ENCODE data around the gene PNPO.

Gene PNPO

GRCh38 chr17:47907932-47908562 lies 33.3 kb upstream of the PNPO start:
- TF ChIP-seq, protein P1, sequence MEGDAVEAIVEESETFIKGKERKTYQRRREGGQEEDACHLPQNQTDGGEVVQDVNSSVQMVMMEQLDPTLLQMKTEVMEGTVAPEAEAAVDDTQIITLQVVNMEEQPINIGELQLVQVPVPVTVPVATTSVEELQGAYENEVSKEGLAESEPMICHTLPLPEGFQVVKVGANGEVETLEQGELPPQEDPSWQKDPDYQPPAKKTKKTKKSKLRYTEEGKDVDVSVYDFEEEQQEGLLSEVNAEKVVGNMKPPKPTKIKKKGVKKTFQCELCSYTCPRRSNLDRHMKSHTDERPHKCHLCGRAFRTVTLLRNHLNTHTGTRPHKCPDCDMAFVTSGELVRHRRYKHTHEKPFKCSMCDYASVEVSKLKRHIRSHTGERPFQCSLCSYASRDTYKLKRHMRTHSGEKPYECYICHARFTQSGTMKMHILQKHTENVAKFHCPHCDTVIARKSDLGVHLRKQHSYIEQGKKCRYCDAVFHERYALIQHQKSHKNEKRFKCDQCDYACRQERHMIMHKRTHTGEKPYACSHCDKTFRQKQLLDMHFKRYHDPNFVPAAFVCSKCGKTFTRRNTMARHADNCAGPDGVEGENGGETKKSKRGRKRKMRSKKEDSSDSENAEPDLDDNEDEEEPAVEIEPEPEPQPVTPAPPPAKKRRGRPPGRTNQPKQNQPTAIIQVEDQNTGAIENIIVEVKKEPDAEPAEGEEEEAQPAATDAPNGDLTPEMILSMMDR (IDR thresholded peaks at IDR 0.05; ENCODE audit: control insufficient read depth, extremely low read depth, insufficient read depth): no peak
- DNase-seq (ENCODE audit: low read depth): no peak
- no peak overlapping the region for H3K4me3 ChIP-seq (ENCODE audit: low read depth, low read length)

DNA sequence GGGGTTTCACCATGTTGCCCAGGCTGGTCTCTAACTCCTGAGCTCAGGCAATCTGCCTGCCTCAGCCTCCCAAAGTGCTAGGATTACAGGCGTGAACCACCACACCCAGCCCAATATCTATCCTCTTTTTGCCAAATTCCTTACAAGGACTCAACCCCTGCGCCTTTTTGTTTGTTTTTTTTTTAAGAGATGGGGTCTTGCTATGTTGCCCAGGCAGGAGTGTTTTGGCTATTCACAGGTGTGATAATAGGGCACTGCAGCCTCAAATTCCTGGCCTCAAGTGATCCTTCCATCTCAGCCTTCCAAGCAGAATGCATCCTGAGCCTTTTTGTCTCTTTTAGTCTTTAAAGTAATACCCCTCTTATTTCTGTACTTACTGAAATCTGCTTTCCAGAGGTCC lies 28.3 kb upstream of the PNPO start:
- no peak for DNase-seq (ENCODE audit: low read depth)
- no peak overlapping the region for H3K4me3 ChIP-seq (ENCODE audit: low read depth, low read length)
- TF ChIP-seq, protein P1 (IDR thresholded peaks at IDR 0.05; ENCODE audit: control insufficient read depth, extremely low read depth, insufficient read depth): no peak

DNA sequence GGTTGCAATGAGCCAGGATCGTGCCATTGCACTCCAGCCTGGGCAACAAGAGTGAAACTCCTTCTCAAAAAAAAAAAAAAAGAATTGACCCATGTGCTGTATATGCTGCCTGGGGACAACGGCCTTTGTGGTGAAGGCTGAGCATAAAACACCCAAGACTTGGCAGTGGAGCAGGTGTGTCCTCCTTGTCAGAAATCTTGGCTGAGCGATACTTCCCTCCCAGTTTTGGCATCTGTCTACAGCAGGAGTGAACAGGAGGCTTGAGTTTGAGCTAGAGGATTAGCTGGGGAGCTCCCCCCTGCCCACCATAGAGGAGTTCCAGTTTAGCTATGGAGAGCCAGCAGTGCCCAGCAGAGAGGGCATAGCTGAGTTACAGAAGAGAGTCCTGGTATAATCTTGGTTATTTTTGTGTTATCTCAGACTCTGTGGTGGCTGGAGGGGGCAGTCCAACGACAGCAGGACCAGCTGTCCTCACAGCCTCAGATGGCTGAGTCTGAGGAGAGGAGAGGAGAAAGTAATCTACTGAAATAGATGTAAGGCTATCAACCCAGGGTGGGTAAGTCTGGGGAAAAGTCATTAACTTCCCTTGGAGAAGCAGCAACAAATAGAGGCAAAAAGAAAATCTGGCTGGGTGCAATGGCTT lies 26.9 kb upstream of the PNPO start:
- no peak overlapping the region for H3K4me3 ChIP-seq (ENCODE audit: low read depth, low read length)
- TF ChIP-seq, protein P1 (IDR thresholded peaks at IDR 0.05; ENCODE audit: control insufficient read depth, extremely low read depth, insufficient read depth): no peak
- DNase-seq (ENCODE audit: low read depth): no peak

DNA sequence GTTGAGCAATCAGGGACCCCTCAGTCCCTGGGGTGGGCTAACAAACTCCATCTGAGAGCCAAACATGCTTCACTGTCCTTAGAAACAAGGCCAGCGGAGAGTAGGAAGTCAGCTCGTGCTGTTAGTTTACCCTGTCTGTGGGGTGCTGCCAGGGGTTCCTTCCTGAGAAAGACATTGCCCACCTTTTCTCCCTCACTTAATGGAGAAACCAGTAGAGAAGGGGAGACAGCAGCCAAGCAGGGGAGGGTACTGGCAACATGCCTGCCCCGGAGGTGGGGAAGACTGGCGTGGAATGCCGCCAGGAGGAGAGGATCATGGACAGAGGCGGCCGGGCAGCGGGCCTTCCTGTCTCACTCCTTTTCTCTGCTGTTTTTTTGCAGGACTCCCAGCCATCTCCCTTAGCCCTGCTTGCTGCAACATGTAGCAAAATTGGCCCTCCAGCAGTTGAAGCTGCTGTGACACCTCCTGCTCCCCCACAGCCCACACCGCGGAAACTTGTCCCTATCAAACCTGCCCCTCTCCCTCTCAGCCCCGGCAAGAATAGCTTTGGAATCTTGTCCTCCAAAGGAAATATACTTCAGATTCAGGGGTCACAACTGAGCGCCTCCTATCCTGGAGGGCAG lies 25.5 kb upstream of the PNPO start:
- no peak overlapping the region for H3K4me3 ChIP-seq (ENCODE audit: low read depth, low read length)
- TF ChIP-seq, protein P1 (IDR thresholded peaks at IDR 0.05; ENCODE audit: control insufficient read depth, extremely low read depth, insufficient read depth): no peak
- no peak for DNase-seq (ENCODE audit: low read depth)

GRCh38 chr17:47916489-47917208 lies 24.7 kb upstream of the PNPO start:
- TF ChIP-seq, protein P1 (IDR thresholded peaks at IDR 0.05; ENCODE audit: control insufficient read depth, extremely low read depth, insufficient read depth): no peak
- no peak overlapping the region for H3K4me3 ChIP-seq (ENCODE audit: low read depth, low read length)
- DNase-seq (ENCODE audit: low read depth): no peak

DNA sequence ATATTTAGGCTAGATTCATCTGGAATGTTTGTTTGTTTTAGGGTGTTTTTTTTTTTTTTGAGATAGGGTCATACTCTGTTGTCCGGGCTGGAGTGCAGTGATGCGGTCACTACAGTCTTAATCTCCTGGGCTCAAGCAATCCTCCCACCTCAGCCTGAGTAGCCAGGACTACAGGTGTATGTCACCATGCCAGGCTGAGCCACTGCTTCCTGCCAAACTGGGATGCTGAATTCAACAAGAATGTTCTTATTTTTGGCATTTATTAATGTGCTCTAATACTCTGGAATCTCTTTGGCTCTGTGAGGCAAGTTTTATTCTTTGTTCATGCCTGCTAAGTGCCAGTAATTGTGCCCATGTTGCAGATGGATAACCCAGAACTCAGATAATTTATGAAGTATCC lies 23.8 kb upstream of the PNPO start:
- no peak for DNase-seq (ENCODE audit: low read depth)
- TF ChIP-seq, protein P1 (IDR thresholded peaks at IDR 0.05; ENCODE audit: control insufficient read depth, extremely low read depth, insufficient read depth): no peak
- H3K4me3 ChIP-seq (ENCODE audit: low read depth, low read length): no peak overlapping the region

All from LNCaP clone FGC (cell line).